MM.1S (cell line): ENCODE data around the gene CHI3L1.

Experiments
- DNase-seq: peaks from one replicate; pipeline ENCODE4 v3.0.0-alpha.2; 2015
- H2AFZ ChIP-seq: fragments of 300-600 bp; sonication (generic); 2 replicates; pipeline ENCODE4 v1.6.0; 2016; ENCODE audit warnings: antibody characterized with exemption, low read length
- H3F3A ChIP-seq: fragments of 300-600 bp; sonication (generic); 2 replicates; pipeline ENCODE4 v1.6.1; 2016; ENCODE audit warnings: mild to moderate bottlenecking, antibody characterized with exemption, low read length, moderate library complexity, mixed read lengths; ENCODE audit not compliant: insufficient read depth
- H3K27ac ChIP-seq: fragments of 300-600 bp; sonication (generic); 2 replicates; pipeline ENCODE4 v1.5.1; 2016; ENCODE audit warnings: mild to moderate bottlenecking, low read length
- H3K27me3 ChIP-seq: fragments of 300-600 bp; sonication (generic); replicated peaks from 2 replicates; pipeline ENCODE4 v1.6.0; 2016; ENCODE audit warnings: low read length; ENCODE audit not compliant: insufficient read depth
- H3K36me3 ChIP-seq: fragments of 300-600 bp; sonication (generic); replicated peaks from 2 replicates; pipeline ENCODE4 v1.6.1; 2016; ENCODE audit warnings: mild to moderate bottlenecking, low read length, mixed read lengths; ENCODE audit not compliant: insufficient read depth
- H3K4me1 ChIP-seq: fragments of 300-600 bp; sonication (generic); 2 replicates; pipeline ENCODE4 v1.6.1; 2016; ENCODE audit warnings: low read length, mixed read lengths
- H3K4me2 ChIP-seq: fragments of 300-600 bp; sonication (generic); 2 replicates; pipeline ENCODE4 v1.6.0; 2016; ENCODE audit warnings: low read depth, low read length
- H3K4me3 ChIP-seq: fragments of 300-600 bp; sonication (generic); 2 replicates; pipeline ENCODE4 v1.5.1; 2016; ENCODE audit warnings: low read length, mixed read lengths
- H3K79me2 ChIP-seq: fragments of 300-600 bp; sonication (generic); 2 replicates; pipeline ENCODE4 v1.6.1; 2016; ENCODE audit warnings: mixed run types, low read length, mixed read lengths
- H3K9ac ChIP-seq: fragments of 300-600 bp; sonication (generic); 2 replicates; pipeline ENCODE4 v1.6.1; 2016; ENCODE audit warnings: low read length, mixed read lengths
- H3K9me2 ChIP-seq: fragments of 300-600 bp; sonication (generic); replicated peaks from 2 replicates; pipeline ENCODE4 v1.6.1; 2016; ENCODE audit warnings: mild to moderate bottlenecking, low read length, mixed read lengths; ENCODE audit not compliant: insufficient read depth
- H3K9me3 ChIP-seq: fragments of 300-600 bp; sonication (generic); replicated peaks from 2 replicates; pipeline ENCODE4 v1.6.1; 2016; ENCODE audit warnings: mild to moderate bottlenecking, low read length, mixed read lengths; ENCODE audit not compliant: insufficient read depth
- H4K20me1 ChIP-seq: fragments of 300-600 bp; sonication (generic); 2 replicates; pipeline ENCODE4 v1.6.1; 2016; ENCODE audit warnings: mild to moderate bottlenecking, low read length, moderate library complexity, mixed read lengths; ENCODE audit not compliant: insufficient read depth
- EZH2 ChIP-seq: fragments of 300-600 bp; sonication (generic); optimal IDR thresholded peaks from 2 replicates; pipeline ENCODE3; 2017; ENCODE audit warnings: low read depth, mild to moderate bottlenecking, antibody characterized with exemption, low read length, mixed read lengths
- EZH2phosphoT487 ChIP-seq: fragments of 300-600 bp; sonication (generic); IDR thresholded peaks from 2 replicates; pipeline ENCODE4 v1.6.1; 2018; ENCODE audit warnings: antibody characterized with exemption, low read length
- TF ChIP-seq, protein P1 (sequence below): fragments of 300-600 bp; sonication (generic); IDR thresholded peaks from 2 replicates; pipeline ENCODE4 v1.5.1; 2016; ENCODE audit warnings: antibody characterized with exemption, low read length, mixed read lengths

The CHI3L1 gene

DNA sequence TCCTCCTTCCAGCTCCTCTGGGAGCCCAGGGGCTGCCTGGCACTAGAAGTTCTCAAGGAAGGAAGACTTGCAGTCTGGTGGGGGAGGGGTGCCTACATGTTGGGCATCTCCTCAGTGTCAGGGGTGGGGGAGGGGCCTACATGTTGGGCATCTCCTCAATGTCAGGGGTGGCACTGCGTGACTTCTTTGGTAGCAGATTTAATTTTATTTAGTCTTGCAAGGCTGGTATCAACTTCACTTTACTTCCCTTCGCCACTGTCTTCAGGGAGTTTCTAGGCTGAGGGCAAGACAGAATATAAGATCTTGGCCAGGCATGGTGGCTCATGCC lies 40.5 kb downstream of the CHI3L1 start:
- Histone ChIP-seq H3F3A (no peaks in the 10 kb centered on the region), H3K9ac (no peak overlapping the region), H3K27me3 (no peaks in the 10 kb centered on the region), H3K9me3 (no peaks in the 10 kb centered on the region), H3K36me3 (no peaks in the 10 kb centered on the region), H3K4me2 (no peak overlapping the region), H4K20me1 (no peaks in the 10 kb centered on the region), H3K9me2 (no peaks in the 10 kb centered on the region), H2AFZ (no peak overlapping the region), H3K27ac (no peak overlapping the region), H3K4me1 (no peaks in the 10 kb centered on the region), H3K4me3 (no peak overlapping the region), H3K79me2 (no peaks in the 10 kb centered on the region)
- no peak for DNase-seq
- TF ChIP-seq EZH2, result no peak
- TF ChIP-seq, protein P1, sequence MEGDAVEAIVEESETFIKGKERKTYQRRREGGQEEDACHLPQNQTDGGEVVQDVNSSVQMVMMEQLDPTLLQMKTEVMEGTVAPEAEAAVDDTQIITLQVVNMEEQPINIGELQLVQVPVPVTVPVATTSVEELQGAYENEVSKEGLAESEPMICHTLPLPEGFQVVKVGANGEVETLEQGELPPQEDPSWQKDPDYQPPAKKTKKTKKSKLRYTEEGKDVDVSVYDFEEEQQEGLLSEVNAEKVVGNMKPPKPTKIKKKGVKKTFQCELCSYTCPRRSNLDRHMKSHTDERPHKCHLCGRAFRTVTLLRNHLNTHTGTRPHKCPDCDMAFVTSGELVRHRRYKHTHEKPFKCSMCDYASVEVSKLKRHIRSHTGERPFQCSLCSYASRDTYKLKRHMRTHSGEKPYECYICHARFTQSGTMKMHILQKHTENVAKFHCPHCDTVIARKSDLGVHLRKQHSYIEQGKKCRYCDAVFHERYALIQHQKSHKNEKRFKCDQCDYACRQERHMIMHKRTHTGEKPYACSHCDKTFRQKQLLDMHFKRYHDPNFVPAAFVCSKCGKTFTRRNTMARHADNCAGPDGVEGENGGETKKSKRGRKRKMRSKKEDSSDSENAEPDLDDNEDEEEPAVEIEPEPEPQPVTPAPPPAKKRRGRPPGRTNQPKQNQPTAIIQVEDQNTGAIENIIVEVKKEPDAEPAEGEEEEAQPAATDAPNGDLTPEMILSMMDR, result no peak
- no peak for TF ChIP-seq EZH2phosphoT487

DNA sequence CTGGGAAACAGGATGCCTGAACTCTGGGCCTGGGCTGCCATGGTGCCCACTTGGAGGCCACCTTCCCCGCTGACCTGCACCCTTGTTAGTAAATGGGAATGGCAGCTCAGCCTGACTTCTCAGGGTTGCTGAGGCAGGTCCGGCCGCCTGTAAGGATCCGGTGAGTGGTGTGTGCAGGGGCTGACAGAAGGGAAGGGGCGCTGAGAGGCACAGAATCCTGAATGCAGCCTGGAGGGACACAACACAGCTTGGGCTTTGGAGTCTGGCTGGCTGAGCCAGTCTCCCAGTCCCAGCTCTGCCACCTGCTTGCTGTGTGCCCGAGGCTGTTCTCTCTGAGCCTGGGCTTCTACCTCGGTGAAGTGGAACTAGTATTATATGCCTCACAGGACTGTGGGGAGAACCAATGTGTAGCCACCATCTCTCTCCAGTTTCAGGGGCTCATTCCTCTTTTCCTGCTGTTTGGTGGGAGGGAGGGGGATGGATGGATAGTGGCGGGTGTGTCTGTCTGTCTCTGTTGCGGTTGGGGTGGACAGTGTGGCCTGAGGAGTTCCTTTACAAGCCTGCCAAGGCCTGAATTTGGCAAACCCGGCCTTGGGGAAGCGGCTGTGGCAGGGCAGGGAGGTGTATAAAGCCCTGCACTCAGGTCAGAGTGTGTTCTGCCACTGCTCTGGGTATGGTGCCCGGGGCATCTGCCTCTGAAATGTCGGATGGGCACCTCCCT lies 41.0 kb downstream of the CHI3L1 start:
- Histone ChIP-seq H2AFZ (no peak overlapping the region), H3K9me3 (no peaks in the 10 kb centered on the region), H3K4me1 (no peaks in the 10 kb centered on the region), H3K36me3 (no peaks in the 10 kb centered on the region), H3F3A (no peaks in the 10 kb centered on the region), H3K27me3 (no peaks in the 10 kb centered on the region), H3K9me2 (no peaks in the 10 kb centered on the region), H3K27ac (no peak overlapping the region), H3K4me3 (no peak overlapping the region), H4K20me1 (no peaks in the 10 kb centered on the region), H3K9ac (no peak overlapping the region), H3K79me2 (no peaks in the 10 kb centered on the region), H3K4me2 (no peak overlapping the region)
- no peak for TF ChIP-seq EZH2phosphoT487
- TF ChIP-seq, protein P1, result no peak
- TF ChIP-seq EZH2, result no peak
- no peak for DNase-seq

DNA sequence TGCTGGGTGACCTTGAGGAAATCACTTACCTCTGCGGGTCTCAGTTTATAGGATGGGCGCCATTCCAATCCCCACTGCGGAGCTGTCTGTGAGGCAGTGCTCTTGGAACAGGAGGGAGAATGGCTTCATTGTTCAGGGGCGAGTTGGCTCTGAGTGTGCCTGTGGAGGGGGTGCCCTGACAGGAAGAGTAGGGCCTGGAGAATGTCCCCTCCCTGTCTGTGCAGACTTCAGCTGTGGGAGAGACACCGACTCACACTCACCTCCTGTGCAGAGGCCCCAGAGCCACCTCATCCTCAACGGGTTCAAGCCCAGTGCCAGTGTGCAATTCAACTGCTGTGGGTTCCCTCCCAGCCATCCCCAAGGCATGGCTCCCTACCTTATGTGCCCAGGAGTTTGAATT lies 41.8 kb downstream of the CHI3L1 start:
- Histone ChIP-seq H3F3A (no peaks in the 10 kb centered on the region), H3K9me2 (no peaks in the 10 kb centered on the region), H3K4me2 (no peak overlapping the region), H3K4me1 (no peaks in the 10 kb centered on the region), H3K36me3 (no peaks in the 10 kb centered on the region), H3K27me3 (no peaks in the 10 kb centered on the region), H3K4me3 (no peak overlapping the region), H3K9me3 (no peaks in the 10 kb centered on the region), H3K9ac (no peak overlapping the region), H3K79me2 (no peaks in the 10 kb centered on the region), H3K27ac (no peak overlapping the region), H4K20me1 (no peaks in the 10 kb centered on the region), H2AFZ (no peak overlapping the region)
- DNase-seq, result no peak
- TF ChIP-seq EZH2phosphoT487 (no peak), EZH2 (no peak)
- TF ChIP-seq, protein P1, result no peak
